ENCODE data around the gene ARHGEF3. TPM values are rescaled to one million over a fixed set of nuclear protein-coding genes. Genes with fewer than 3 reads are reported as not detected.

Gene ARHGEF3
- total RNA-seq, 4 donors from 2014 or later: 13.3 to 28.5 (median 19.1) TPM

- WGBS, 2 donors: 83 to 84% methylated on average over 6 of the region's 6 CpGs
- H3K4me3 ChIP-seq (ENCODE audit: low read depth, poor library complexity, severe bottlenecking): no peak overlapping the region
- intact Hi-C loops (cut with DNase I; ENCODE audit: low total_unique reads): loop anchor here (5.0 kb wide), 1 partner anchor 94 kb away; no protein-coding TSS in a partner anchor
- TF ChIP-seq, protein P1, sequence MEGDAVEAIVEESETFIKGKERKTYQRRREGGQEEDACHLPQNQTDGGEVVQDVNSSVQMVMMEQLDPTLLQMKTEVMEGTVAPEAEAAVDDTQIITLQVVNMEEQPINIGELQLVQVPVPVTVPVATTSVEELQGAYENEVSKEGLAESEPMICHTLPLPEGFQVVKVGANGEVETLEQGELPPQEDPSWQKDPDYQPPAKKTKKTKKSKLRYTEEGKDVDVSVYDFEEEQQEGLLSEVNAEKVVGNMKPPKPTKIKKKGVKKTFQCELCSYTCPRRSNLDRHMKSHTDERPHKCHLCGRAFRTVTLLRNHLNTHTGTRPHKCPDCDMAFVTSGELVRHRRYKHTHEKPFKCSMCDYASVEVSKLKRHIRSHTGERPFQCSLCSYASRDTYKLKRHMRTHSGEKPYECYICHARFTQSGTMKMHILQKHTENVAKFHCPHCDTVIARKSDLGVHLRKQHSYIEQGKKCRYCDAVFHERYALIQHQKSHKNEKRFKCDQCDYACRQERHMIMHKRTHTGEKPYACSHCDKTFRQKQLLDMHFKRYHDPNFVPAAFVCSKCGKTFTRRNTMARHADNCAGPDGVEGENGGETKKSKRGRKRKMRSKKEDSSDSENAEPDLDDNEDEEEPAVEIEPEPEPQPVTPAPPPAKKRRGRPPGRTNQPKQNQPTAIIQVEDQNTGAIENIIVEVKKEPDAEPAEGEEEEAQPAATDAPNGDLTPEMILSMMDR (IDR thresholded peaks at IDR 0.05): no peak
- TF ChIP-seq POLR2A (IDR thresholded peaks at IDR 0.05): no peak
- no peak for DNase-seq (ENCODE audit: low spot score in 2 of 2)
Observed at GRCh38 chr3:56795829-56796185, 5.9 kb downstream of the ARHGEF3 start.

- intact Hi-C loops (cut with DNase I; ENCODE audit: low total_unique reads): loop anchor here (5.0 kb wide), 1 partner anchor 93 kb away; no protein-coding TSS in a partner anchor
- 83 to 87% methylated on average over 7 of the region's 7 CpGs for whole genome bisulfite sequencing, 2 donors
- H3K4me3 ChIP-seq (ENCODE audit: low read depth, poor library complexity, severe bottlenecking): no peak overlapping the region
- peak in 1 of 2 donors; percentile 28 for DNase-seq (ENCODE audit: low spot score in 2 of 2)
- TF ChIP-seq, protein P1 (IDR thresholded peaks at IDR 0.05): no peak
- TF ChIP-seq POLR2A (IDR thresholded peaks at IDR 0.05): no peak
Observed at GRCh38 chr3:56795097-56795828, 6.5 kb downstream of the ARHGEF3 start.

DNA sequence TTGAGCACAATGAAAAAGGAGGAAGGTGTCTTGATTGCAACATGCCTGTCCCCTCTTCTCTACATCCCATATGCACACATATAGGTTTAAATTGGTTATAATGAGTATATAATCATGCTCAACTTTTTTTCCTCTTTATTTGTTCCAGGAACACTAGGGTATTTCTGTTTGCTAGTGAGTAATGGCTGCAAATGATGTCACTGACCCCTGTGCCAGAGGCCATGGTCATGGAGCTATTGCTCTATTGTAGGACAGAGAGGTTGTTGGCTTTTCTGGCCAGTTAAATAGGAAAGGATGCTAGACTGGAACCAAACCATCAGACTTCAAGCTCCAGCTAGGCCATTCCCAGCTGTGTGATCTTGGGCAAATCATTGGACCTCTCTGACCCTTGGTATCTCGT lies 9.6 kb downstream of the ARHGEF3 start:
- 83 to 90% methylated on average over 1 of the region's 1 CpG for WGBS, 2 donors
- TF ChIP-seq, protein P1 (IDR thresholded peaks at IDR 0.05): no peak
- no peak overlapping the region for H3K4me3 ChIP-seq (ENCODE audit: low read depth, poor library complexity, severe bottlenecking)
- DNase-seq (ENCODE audit: low spot score in 2 of 2): peak in 1 of 2 donors; percentile 29
- intact Hi-C loops (cut with DNase I; ENCODE audit: low total_unique reads): no loop called here

DNA sequence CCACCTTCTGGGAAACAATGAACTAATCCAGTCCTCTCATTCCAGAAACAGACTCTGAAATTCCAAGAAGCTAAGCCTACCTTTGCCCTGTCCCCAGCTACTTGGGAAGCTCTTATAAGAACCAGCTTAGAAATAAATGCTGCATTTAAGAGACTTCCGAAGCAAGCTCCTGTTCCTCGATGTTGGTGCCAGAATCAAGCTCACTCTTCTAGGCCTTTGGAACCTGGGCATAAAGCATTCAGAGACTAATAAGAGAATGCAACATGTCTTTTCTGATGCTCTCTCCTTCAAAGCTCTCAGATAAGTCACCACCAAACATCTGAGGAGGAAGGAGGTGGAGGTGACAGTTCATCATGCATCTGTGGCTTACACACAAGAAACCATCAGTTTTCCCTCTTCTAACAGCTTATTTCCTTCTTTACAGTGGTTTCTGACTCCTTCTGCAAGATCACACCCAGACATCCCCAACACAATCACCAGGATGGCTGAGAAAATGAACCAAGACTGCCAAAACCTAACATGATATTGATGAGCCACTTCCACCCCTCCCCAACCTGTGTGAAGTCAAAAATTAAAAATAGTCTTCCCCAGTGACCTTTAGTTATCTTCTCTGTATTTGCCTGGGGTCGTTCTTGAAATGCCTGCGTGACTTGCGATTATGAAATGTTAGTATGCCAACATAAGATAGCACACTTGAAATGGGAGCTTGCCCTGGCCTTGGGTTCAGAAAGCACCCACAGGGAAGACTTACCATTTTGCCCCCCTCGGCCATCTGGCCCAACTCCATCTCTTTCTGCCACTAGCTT lies 11.5 kb downstream of the ARHGEF3 start:
- TF ChIP-seq, protein P1 (IDR thresholded peaks at IDR 0.05): no peak
- no peak for TF ChIP-seq POLR2A (IDR thresholded peaks at IDR 0.05)
- peak in 1 of 2 donors; percentile 74 for DNase-seq (ENCODE audit: low spot score in 2 of 2)
- intact Hi-C loops (cut with DNase I; ENCODE audit: low total_unique reads): no loop called here
- H3K4me3 ChIP-seq (ENCODE audit: low read depth, poor library complexity, severe bottlenecking): no peak overlapping the region
- WGBS, 2 donors: 61 to 64% methylated on average over 6 of the region's 6 CpGs

DNA sequence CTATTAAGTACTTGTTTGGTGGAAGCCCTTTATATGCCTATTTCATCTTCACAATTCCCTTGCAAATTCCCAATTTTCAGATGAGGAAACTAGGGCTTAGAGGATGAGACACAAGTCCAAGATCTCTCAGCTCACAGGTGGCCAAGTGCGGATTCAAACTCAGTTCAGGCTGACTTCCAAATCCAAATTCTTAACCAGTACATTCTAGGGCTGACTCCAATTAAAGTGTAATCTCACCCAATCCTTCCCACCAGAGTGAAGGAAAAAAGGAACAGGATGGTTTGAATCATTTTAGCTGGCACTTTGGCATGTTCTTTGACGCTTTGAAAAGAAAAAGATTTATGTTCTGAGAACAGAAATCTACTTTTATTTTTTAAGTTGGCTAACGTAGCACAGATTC lies 12.7 kb downstream of the ARHGEF3 start:
- DNase-seq (ENCODE audit: low spot score in 2 of 2): no peak
- 42 to 47% methylated on average over 3 of the region's 3 CpGs for WGBS, 2 donors
- no peak overlapping the region for H3K4me3 ChIP-seq (ENCODE audit: low read depth, poor library complexity, severe bottlenecking)
- TF ChIP-seq POLR2A (IDR thresholded peaks at IDR 0.05): no peak
- TF ChIP-seq, protein P1 (IDR thresholded peaks at IDR 0.05): no peak
- intact Hi-C loops (cut with DNase I; ENCODE audit: low total_unique reads): no loop called here

Data from lower leg skin (tissue), 4 donors.